BJ (cell line): Measurements from ENCODE around the gene BRWD1. TPM values are rescaled to one million over a fixed set of nuclear protein-coding genes. Genes with fewer than 3 reads are reported as not detected.
A peak's percentile ranks its signal among the peaks of the same experiment; 100 is the strongest.

Source experiments
- CTCF ChIA-PET: fragments of 350-600 bp; formaldehyde crosslinking; extraction: SDS; loops from one replicate; lab custom pipeline; 2021; ENCODE audit warnings: antibody characterized with exemption, inconsistent platforms; lab: Yijun Ruan, JAX
- POLR2A ChIA-PET: fragments of 300-600 bp; sonication (Branson Sonifier 250); formaldehyde crosslinking; extraction: SDS; loops from one replicate; lab custom pipeline; 2021; ENCODE audit warnings: antibody characterized with exemption; lab: Charles Lee
- DNase-seq: peaks from one replicate; pipeline ENCODE4 v3.0.0-alpha.2; 2011; ENCODE audit warnings: low read depth
- H3K27me3 ChIP-seq: 2 replicates; pipeline ENCODE4 v1.6.0; 2011; ENCODE audit warnings: low read length; ENCODE audit not compliant: control insufficient read depth, insufficient read depth
- H3K36me3 ChIP-seq: 2 replicates; pipeline ENCODE4 v1.5.1; 2011; ENCODE audit warnings: low read length; ENCODE audit not compliant: control insufficient read depth, insufficient read depth
- H3K4me3 ChIP-seq: 2 replicates; pipeline ENCODE4 v1.5.1; 2011; ENCODE audit warnings: low read depth, mild to moderate bottlenecking, control low read depth, low read length
- polyA plus RNA-seq: library from polyadenylated mRNA; depleted of rRNA; stranded (reverse); fragments of >200 nt; gene quantifications from 2 replicates; pipeline ENCODE4 v1.2.3, GENCODE V29; 2011
- TF ChIP-seq, protein P1 (sequence below): IDR thresholded peaks from 2 replicates; pipeline ENCODE4 v1.5.1; 2011; ENCODE audit warnings: low read depth, mild to moderate bottlenecking, control low read depth, inconsistent platforms, low read length, moderate library complexity; ENCODE audit not compliant: insufficient read depth

The BRWD1 gene
- polyA plus RNA-seq, 1 experiment: 5.9 TPM

DNA sequence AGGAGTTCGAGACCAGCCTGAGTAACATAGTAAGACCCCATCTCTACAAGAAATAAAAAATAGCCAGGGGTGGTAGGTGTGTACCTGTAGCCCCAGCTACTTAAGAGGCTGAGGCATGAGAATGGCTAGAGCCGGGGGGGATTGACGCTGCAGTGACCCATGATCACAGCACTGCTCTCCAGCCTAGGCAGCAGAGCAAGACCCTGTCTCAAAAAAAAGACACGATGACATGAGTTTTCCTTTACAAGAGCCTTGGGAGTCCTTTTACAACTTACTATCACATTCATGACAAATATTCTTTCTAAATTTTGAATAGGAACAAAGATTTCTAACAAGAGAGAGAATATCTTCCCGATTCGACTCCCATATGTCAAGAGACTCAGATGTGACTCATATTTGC lies 3.3 kb upstream of the BRWD1 start:
- Histone ChIP-seq H3K4me3 (no peak overlapping the region), H3K36me3 (no peaks in the 10 kb centered on the region), H3K27me3 (no peaks in the 10 kb centered on the region)
- no peak for DNase-seq
- TF ChIP-seq, protein P1, sequence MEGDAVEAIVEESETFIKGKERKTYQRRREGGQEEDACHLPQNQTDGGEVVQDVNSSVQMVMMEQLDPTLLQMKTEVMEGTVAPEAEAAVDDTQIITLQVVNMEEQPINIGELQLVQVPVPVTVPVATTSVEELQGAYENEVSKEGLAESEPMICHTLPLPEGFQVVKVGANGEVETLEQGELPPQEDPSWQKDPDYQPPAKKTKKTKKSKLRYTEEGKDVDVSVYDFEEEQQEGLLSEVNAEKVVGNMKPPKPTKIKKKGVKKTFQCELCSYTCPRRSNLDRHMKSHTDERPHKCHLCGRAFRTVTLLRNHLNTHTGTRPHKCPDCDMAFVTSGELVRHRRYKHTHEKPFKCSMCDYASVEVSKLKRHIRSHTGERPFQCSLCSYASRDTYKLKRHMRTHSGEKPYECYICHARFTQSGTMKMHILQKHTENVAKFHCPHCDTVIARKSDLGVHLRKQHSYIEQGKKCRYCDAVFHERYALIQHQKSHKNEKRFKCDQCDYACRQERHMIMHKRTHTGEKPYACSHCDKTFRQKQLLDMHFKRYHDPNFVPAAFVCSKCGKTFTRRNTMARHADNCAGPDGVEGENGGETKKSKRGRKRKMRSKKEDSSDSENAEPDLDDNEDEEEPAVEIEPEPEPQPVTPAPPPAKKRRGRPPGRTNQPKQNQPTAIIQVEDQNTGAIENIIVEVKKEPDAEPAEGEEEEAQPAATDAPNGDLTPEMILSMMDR: no peak
- CTCF ChIA-PET: no interaction called here
- POLR2A ChIA-PET: no interaction called here

DNA sequence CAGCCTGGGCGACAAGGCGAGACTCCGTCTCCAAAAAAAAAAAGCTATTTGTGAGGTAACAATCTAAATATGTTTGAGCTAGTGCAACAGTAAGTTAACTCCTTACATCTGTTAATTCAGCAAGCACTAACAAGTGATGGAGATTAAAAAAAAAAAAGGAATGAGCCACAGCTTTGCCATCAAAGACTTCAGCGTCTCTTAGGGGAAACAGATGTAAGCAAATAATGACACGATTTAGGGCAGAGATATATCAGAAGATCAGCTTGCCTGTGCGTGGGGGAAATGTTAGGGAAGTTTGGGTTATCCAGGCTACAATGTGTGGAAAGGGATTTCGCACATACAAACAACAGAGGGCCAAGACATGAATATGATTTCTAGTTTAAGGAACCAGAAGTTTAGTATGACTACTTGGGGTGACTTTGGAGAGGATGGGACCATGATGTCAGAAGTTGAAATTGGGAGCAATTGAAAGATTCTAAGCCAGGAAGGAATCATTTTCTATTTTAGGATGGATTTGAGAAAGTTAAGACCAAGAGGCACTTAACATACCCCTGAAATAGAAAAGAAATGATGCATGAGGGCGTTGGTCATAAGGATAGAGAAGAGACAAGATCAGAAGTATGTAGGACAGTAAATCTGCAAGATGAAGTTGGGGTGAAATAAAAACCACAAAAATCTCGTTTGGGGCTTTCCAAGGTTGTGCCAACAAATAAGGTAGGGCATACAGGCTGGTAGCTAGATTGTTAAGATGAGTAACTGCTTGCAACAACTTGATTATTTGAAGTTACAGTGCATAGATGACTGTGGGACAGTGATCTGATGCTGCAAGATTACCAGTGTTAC lies 2.4 kb upstream of the BRWD1 start:
- ChIA-PET CTCF (interaction anchor here (0.9 to 1.8 kb wide), 2 partner anchors 32 to 111 kb away, joined by 3 to 4 read pairs; no protein-coding TSS in a partner anchor), POLR2A (interaction anchor here (0.6 kb wide), 1 partner anchor 1958 kb away, joined by 7 read pairs; no protein-coding TSS in a partner anchor)
- no peaks in the 10 kb centered on the region for H3K36me3 ChIP-seq
- no peaks in the 10 kb centered on the region for H3K27me3 ChIP-seq
- TF ChIP-seq, protein P1: no peak
- no peak overlapping the region for H3K4me3 ChIP-seq
- DNase-seq: no peak

- TF ChIP-seq, protein P1: 0 out of 2 replicates have a peak, but pooled peaks have one; percentile 1
- no peaks in the 10 kb centered on the region for H3K36me3 ChIP-seq
- H3K27me3 ChIP-seq: no peaks in the 10 kb centered on the region
- CTCF ChIA-PET: interaction anchor here (0.6 to 1.8 kb wide), 5 partner anchors 33 to 127 kb away, joined by 3 to 4 read pairs (median 3); no protein-coding TSS in a partner anchor
- peak overlapping the region; percentile 83 for H3K4me3 ChIP-seq
- POLR2A ChIA-PET: no interaction called here
- no peak for DNase-seq
Measured at GRCh38 chr21:39314143-39315027, 953 bp upstream of the BRWD1 start.

DNA sequence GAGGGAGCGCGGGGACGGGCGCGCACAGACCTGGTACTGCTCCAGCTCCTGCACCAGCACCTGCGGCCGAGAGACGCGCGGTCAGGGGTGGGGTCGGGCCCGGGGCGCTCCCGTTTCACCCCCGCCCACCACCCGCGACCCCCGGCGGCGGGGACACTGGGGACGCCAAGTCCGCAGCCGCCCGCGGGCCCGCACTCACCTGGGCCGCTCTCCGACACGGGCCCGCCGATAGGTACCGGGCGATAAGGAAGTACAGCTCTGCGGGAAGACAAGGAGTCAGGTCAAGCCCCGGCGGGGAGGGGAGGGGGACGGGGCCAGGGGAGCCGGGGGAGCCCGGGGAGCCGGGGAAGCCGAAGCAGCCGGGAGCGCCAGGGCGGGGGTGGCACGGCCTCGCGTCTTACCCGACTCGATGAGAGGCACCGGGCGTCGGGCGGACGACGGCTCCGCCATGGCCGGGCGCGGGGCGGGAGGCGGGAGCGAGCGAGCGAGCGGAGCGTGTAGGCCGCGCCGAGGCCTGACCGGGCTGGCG lies 326 bp downstream of the BRWD1 start:
- CTCF ChIA-PET: interaction anchor here (1.4 kb wide), 1 partner anchor 16 kb away, joined by 5 read pairs; no protein-coding TSS in a partner anchor

More for the DNA sequence above, 326 bp downstream of the BRWD1 start:
- Histone ChIP-seq H3K27me3 (no peaks in the 10 kb centered on the region), H3K36me3 (no peaks in the 10 kb centered on the region), H3K4me3 (peak overlapping the region; percentile 83)
- TF ChIP-seq, protein P1: no peak
- POLR2A ChIA-PET: no interaction called here
- no peak for DNase-seq
